Endothelial cell of umbilical vein (primary cell): Measurements from ENCODE around the gene SERTAD4. TPM values are rescaled to one million over a fixed set of nuclear protein-coding genes. Genes with fewer than 3 reads are reported as not detected.

Source experiments
- BruUV-seq: library from RNA; stranded (reverse); fragments of 400-500 nt; replicated peaks from 2 replicates; lab custom pipeline; 2021; lab: Mats Ljungman, UMichigan
- CTCF ChIA-PET: fragments of 300-600, 350-600 bp; sonication (Branson Sonifier 250); formaldehyde crosslinking; loops from one replicate; lab custom pipeline; 2021; ENCODE audit warnings: antibody characterized with exemption, inconsistent platforms; lab: Charles Lee
- POLR2A ChIA-PET: fragments of 300-600, 350-600 bp; sonication (Branson Sonifier 250); formaldehyde crosslinking; loops from one replicate; lab custom pipeline; 2021; ENCODE audit warnings: antibody characterized with exemption, inconsistent platforms; lab: Charles Lee
- DNase-seq: peaks from one replicate; pipeline ENCODE4 v3.0.0-alpha.2; 2011; ENCODE audit warnings: low read depth, low spot score
- FAIRE-seq: peaks from 2 replicates; lab custom pipeline; 2011; peaks lifted over from hg19 to GRCh38; lab: Jason Lieb, UNC
- H2AFZ ChIP-seq: 2 replicates; pipeline ENCODE4 v1.6.0; 2012; ENCODE audit warnings: low read depth, low read length, control low read depth, inconsistent platforms
- H3K27ac ChIP-seq: 2 replicates; pipeline ENCODE4 v1.5.1; 2011; ENCODE audit warnings: low read depth, mild to moderate bottlenecking, control low read depth, low read length, moderate library complexity; ENCODE audit not compliant: insufficient read depth
- H3K27me3 ChIP-seq, 2 experiments: 2 replicates each; pipeline versions ENCODE4 v1.6.0 to v1.6.1; 2011; ENCODE audit warnings: low read length in 2 of 2, mixed read lengths in 1 of 2; ENCODE audit not compliant: control insufficient read depth in 2 of 2, insufficient read depth in 2 of 2
- H3K36me3 ChIP-seq, 2 experiments: 2 replicates in 1 of 2; 3 replicates in 1 of 2; pipeline ENCODE4 v1.5.1; 2011; ENCODE audit warnings: low read length in 2 of 2, mild to moderate bottlenecking in 1 of 2, moderate library complexity in 1 of 2; ENCODE audit not compliant: control insufficient read depth in 2 of 2, insufficient read depth in 2 of 2; ENCODE audit errors: extremely low read depth in 1 of 2
- H3K4me1 ChIP-seq: 3 replicates; pipeline ENCODE4 v1.5.1; 2011; ENCODE audit warnings: mild to moderate bottlenecking, low read length; ENCODE audit not compliant: control insufficient read depth, insufficient read depth; ENCODE audit errors: extremely low read depth
- H3K4me2 ChIP-seq: 2 replicates; pipeline ENCODE4 v1.6.1; 2011; ENCODE audit warnings: low read length, control low read depth, mixed read lengths; ENCODE audit not compliant: insufficient read depth
- H3K4me3 ChIP-seq, 3 experiments: fragments of 200-600 bp in 1 of 3; sonication (generic), shearing (Covaris generic) in 1 of 3; replicated peaks in 1 of 3; 2 replicates each; pipeline ENCODE4 v1.5.1; 2011 to 2016; ENCODE audit warnings: control low read depth in 3 of 3, low read length in 3 of 3, mild to moderate bottlenecking in 2 of 3, inconsistent platforms in 1 of 3, low read depth in 1 of 3, moderate library complexity in 1 of 3; ENCODE audit not compliant: insufficient read depth in 1 of 3
- H3K79me2 ChIP-seq: 2 replicates; pipeline ENCODE4 v1.6.0; 2012; ENCODE audit warnings: low read length, inconsistent platforms; ENCODE audit not compliant: control insufficient read depth, insufficient read depth
- H3K9ac ChIP-seq: replicated peaks from 2 replicates; pipeline ENCODE3; 2011; ENCODE audit warnings: low read length, control low read depth; ENCODE audit not compliant: insufficient read depth; ENCODE audit errors: extremely low read depth
- H3K9me1 ChIP-seq: replicated peaks from 3 replicates; pipeline ENCODE4 v1.6.0; 2011; ENCODE audit warnings: mild to moderate bottlenecking, low read length; ENCODE audit not compliant: control insufficient read depth, insufficient read depth; ENCODE audit errors: extremely low read depth
- H3K9me3 ChIP-seq: replicated peaks from 2 replicates; pipeline ENCODE4 v1.5.1; 2012; ENCODE audit warnings: low read length, inconsistent platforms; ENCODE audit not compliant: control insufficient read depth, insufficient read depth
- H4K20me1 ChIP-seq: replicated peaks from 2 replicates; pipeline ENCODE3; 2011; ENCODE audit warnings: mild to moderate bottlenecking, low read length; ENCODE audit not compliant: control insufficient read depth, insufficient read depth; ENCODE audit errors: extremely low read depth
- CTCF ChIP-seq, 2 donors: IDR thresholded peaks; 1 replicate in 1 of 2; 2 replicates in 1 of 2; pipeline ENCODE4 v1.5.1; 2011; ENCODE audit warnings: low read length in 2 of 2, mild to moderate bottlenecking in 2 of 2, moderate library complexity in 2 of 2, control low read depth in 1 of 2, inconsistent platforms in 1 of 2, low read depth in 1 of 2; ENCODE audit not compliant: insufficient read depth in 1 of 2; ENCODE audit errors: extremely low read depth in 1 of 2
- EZH2 ChIP-seq: IDR thresholded peaks from 2 replicates; pipeline ENCODE4 v1.6.1; 2012; ENCODE audit warnings: borderline replicate concordance, low read depth, mild to moderate bottlenecking, moderate library complexity, low read length, inconsistent platforms; ENCODE audit not compliant: severe bottlenecking
- FOS ChIP-seq: IDR thresholded peaks from 2 replicates; pipeline ENCODE4 v1.6.1; 2011; ENCODE audit warnings: mild to moderate bottlenecking, low read length, moderate library complexity, borderline replicate concordance; ENCODE audit not compliant: insufficient read depth
- GATA2 ChIP-seq: IDR thresholded peaks from 2 replicates; pipeline ENCODE4 v1.7.0; 2011; ENCODE audit warnings: low read depth, mild to moderate bottlenecking, moderate library complexity, mixed read lengths, low read length; ENCODE audit not compliant: insufficient read length, insufficient read depth
- MAX ChIP-seq: IDR thresholded peaks from 2 replicates; pipeline ENCODE4 v1.6.1; 2011; ENCODE audit not compliant: insufficient read depth, insufficient read length
- MYC ChIP-seq: IDR thresholded peaks from one replicate; pipeline ENCODE4 v1.6.1; 2011; ENCODE audit warnings: mild to moderate bottlenecking, low read depth, low read length
- POLR2A ChIP-seq: IDR thresholded peaks from 2 replicates; pipeline ENCODE4 v1.6.1; 2012; ENCODE audit warnings: low read depth, mild to moderate bottlenecking, control low read depth, low read length
- POLR2AphosphoS5 ChIP-seq: IDR thresholded peaks from 2 replicates; pipeline ENCODE4 v1.6.1; 2012; ENCODE audit warnings: low read depth, mild to moderate bottlenecking, control low read depth, low read length, moderate library complexity; ENCODE audit not compliant: insufficient read depth
- dilution Hi-C: fragments of 300-500 bp; cut with MboI; formaldehyde crosslinking; loops from one replicate; pipeline ENCODE4 v1.15.0; 2019; ENCODE audit warnings: low sequenced_read_pairs; ENCODE audit not compliant: extremely low pct_ligation_motif_present
- intact Hi-C: fragments of 100-400 bp; cut with micrococcal nuclease; formaldehyde crosslinking; loops from one replicate; pipeline ENCODE4 v1.10.0; 2022
- polyA plus RNA-seq, 4 experiments: library from polyadenylated mRNA; depleted of rRNA in 3 of 4; stranded (reverse) in 3 of 4; unstranded in 1 of 4; fragments of >200 nt; gene quantifications; 2 replicates each; pipeline versions ENCODE4 v1.2.1 to v1.2.3, GENCODE V29; 2011 to 2012; ENCODE audit warnings: missing spikeins in 1 of 4
- total RNA-seq: library from RNA; stranded (reverse); gene quantifications from 2 replicates; pipeline ENCODE4 v1.2.3, GENCODE V29; 2021

SERTAD4 gene
- total and polyA plus RNA-seq, 2 donors (not counting 3 experiments of a cell fraction or from before 2014, with no cell fraction given) = 4.0 to 11.3 TPM

GRCh38 chr1:210260096-210260495, 27.5 kb downstream of the SERTAD4 start:
- Histone ChIP-seq H3K9me1 (no peaks in the 10 kb centered on the region), H3K79me2 (no peaks in the 10 kb centered on the region), H3K27me3 (peaks cover 14 to 20% of the 10 kb centered on the region in 2 experiments), H3K9me3 (no peaks in the 10 kb centered on the region), H3K4me3 (no peak overlapping the region), H3K36me3 (no peaks in the 10 kb centered on the region), H2AFZ (no peak overlapping the region), H4K20me1 (no peaks in the 10 kb centered on the region), H3K9ac (no peak overlapping the region), H3K4me2 (no peak overlapping the region), H3K4me1 (peaks cover 6% of the 10 kb centered on the region), H3K27ac (no peak overlapping the region)
- no peak for FAIRE-seq
- ChIA-PET POLR2A (no interaction called here), CTCF (no interaction called here)
- no TSS peak for BruUV-seq
- dilution Hi-C loops (no loop called here), intact Hi-C loops (no loop called here)
- DNase-seq = no peak
- TF ChIP-seq CTCF (IDR thresholded peaks at IDR 0.05; ENCODE audit: extremely low read depth in 1 of 2, insufficient read depth in 1 of 2, low read depth in 1 of 2, low read length in 2 of 2) (no peak), POLR2A (no peak), MAX (no peak), GATA2 (no peak), FOS (no peak), MYC (no peak), EZH2 (no peak), POLR2AphosphoS5 (no peak)
